Stimulated activated CD8-positive, alpha-beta memory T cell treated with anti-CD3 and anti-CD28 coated beads, Interleukin-4, amount 100 ng/mL, for 1 hour (primary cell): ENCODE measurements around the gene TACC2.

ENCODE experiments used
- DNase-seq, 2 donors: peaks; one replicate each; pipeline ENCODE4 v3.0.0-alpha.2; 2020; ENCODE audit warnings: low read depth in 2 of 2, low spot score in 1 of 2

The TACC2 gene

GRCh38 chr10:122122493-122122892 lies 133.5 kb downstream of the TACC2 start:
- no peak for DNase-seq

DNA sequence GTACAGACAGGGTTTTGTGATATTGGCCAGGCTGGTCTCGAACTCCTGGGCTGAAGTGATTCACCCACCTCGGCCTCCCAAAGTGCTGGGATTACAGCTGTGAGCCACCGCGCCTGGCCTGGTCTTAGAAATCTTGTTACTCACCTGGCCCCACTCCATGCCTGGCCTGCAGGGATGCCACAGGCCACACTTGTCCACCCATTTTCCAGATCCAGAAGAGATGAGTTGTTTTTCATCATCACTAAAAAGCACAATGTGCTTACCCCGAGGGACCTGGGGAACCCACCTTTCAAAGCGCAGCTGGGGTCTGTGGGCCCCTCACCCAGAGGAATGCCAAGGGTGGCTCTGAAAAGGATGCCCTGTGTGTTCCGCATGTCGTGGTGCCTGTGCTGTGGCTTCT lies 134.2 kb downstream of the TACC2 start:
- DNase-seq, result no peak

DNA sequence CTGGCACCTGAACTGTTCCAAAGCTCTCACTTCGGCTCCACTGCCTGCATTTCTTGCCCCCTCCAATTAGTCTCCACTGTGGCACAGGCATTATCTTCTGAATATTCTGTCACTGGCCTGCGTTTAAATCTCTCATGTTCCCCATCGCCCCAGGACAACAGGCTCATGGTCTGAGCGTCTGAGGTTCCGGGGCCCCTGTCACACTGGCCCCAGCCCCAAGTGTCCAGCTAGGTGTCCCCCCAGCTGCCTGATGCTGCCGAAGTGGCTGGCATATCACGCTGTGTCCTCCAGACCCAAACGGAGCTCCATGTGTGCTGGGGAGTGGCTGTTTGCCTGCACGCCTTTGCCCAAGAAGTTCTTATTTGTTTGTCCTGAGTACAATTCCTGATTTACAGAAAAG lies 135.4 kb downstream of the TACC2 start:
- DNase-seq, result no peak

DNA sequence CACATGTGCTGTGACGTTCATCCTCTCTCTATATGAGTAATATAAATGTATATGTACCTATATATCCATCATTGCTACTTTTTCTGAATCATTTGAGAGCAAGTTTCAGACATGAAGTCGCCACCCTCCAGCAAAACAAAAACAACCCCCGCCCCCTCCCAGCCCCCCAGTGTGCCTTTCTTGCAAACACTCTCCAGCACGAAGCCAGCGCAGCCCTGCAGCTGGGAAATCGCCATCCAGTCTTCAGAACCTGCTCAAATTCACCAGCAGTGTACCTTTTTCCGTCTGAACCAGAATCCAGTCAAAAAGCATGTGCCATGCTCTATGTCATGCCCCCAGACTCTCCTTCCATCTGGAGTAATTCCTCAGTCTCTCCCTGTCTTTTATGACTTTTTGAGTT lies 135.8 kb downstream of the TACC2 start:
- DNase-seq, result no peak

DNA sequence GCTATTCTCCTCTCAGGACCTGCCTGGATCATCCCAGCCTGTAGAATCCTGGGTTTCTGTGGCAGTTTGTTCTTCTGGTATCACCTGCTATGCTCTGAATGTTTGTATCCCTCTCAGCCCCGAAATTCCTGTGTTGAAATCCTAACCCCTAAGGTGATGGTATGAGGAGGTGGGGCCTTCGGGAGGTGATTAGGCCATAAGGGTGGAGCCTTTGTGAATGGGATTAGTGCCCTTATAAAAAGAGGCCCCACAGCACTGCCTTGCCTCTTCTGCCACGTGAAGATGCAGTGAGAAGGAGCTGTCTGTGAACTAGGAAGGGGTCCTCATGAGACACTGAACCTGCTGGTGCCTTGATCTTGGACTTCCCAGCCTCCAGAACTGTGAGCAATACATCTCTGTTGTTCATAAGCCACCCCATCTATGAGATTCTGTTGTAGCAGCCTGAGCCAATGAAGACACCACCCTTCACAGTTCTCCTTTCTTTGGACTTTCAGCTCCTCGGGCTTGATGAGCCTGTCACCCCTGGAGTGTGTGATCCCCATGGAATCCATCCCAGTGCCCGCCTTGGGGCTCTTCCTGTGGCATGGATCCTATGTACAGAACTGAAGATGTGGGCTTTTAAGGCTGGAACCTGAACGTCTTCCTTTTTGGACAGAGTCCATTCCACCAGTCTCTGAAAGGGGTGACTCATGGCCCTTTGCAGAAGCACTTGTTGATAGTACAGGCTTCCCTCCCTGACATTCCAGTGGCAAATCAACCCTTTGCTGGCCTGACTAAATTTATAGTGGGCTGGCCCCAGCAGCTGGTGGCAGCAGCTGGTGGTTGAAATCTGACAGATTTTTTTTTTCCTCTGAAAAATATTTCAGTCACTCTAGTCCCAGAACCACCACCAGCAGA lies 138.0 kb downstream of the TACC2 start:
- DNase-seq, result no peak

DNA sequence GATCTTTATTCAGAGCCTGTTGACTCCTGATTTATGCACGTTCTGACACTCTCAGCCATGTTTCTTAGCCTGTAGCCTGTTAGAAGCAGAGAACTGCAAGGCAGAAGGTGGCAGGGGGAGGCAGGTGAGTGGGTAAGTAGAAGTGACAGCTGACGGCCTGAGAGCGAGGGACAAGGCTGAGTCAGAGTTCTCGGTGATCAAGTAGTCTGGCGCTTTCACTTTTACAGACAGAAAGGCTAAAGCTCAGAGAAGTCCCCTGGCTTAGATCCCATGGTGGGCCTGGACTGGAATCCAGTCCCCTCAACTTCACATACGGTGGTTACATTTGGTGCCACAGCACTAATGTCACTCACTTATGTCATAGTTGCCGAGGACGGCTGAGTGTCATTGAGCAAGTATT lies 139.0 kb downstream of the TACC2 start:
- no peak for DNase-seq

DNA sequence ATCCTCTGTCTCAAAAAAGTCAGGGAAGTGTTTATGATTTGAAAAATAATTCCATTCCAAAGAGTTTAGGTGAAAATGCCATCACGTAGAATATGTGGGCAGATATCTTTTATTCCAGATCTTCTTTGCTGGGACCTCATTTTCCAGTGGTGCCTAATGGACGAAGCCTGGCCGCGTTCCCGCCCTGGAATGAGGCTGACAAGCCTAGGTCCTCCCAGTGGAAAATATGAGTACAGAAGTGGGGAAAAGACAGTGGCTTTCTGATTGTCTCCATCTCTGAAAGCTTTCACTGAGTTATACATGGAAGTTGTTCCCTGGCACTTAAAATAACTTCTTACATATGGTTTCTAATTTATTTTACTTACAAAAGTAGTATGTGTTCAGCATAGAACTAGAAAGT lies 139.4 kb downstream of the TACC2 start:
- no peak for DNase-seq

DNA sequence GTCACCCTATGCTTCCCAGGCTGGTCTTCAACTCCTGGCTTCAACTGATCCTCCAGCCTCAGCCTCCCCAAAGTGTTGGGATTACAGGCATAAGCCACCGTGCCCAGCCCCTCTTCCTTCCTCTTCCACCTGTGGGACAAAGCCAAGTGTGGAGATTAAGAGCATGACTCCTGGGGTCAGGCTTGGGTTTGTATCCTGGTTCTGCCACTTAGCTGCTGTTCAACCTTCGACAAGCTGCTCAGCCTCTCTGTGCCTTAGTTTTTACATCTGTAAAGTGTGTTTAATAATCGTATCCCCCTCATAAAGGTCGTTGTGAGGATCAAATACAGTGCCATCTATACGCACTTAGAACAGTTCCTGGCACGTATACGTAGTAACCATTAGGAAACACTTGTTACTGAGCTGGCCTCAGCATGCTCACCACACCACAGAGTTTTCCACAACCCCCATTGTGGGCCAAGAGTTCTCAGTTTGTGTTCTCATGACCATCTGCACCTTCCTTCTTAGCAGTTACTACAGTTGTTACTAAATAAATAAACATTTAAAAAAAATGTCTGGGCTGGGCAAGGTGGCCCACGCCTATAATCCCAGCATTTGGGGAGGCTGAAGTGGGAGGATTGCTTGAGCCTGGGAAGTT lies 141.6 kb downstream of the TACC2 start:
- DNase-seq, result no peak

GRCh38 chr10:122132331-122132755 lies 143.4 kb downstream of the TACC2 start:
- DNase-seq, result no peak

DNA sequence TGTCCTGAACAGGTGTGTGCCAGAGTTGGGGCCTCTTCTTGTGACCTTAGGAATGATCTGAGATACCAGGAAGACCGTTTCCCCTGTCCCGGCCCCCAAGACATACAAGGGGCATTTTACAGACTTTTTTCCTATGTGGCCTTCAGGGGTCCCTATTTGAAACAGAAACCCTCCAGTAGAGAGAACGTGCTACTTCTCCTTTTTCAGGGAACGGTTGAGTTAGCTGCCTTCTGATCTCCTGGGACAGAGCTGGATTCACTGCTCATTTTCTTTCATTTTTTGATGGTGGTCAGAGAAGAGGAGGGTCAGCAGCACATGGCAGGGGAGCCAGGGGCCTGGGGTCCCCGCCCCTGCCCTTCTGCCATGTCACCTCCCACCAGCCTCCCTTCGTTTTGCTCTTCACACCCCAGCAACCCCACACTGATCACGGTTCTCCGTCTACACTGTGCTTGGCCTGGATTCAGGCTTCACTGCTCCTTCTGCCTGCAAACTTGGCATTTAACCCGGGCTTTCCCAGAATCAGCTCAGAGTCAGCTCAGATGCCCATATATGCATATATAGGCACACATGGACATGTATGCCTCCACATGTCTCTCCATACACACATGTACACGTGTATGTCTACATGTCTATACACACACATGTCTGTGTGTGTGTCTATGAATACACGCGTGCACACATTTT lies 144.1 kb downstream of the TACC2 start:
- DNase-seq, result no peak

DNA sequence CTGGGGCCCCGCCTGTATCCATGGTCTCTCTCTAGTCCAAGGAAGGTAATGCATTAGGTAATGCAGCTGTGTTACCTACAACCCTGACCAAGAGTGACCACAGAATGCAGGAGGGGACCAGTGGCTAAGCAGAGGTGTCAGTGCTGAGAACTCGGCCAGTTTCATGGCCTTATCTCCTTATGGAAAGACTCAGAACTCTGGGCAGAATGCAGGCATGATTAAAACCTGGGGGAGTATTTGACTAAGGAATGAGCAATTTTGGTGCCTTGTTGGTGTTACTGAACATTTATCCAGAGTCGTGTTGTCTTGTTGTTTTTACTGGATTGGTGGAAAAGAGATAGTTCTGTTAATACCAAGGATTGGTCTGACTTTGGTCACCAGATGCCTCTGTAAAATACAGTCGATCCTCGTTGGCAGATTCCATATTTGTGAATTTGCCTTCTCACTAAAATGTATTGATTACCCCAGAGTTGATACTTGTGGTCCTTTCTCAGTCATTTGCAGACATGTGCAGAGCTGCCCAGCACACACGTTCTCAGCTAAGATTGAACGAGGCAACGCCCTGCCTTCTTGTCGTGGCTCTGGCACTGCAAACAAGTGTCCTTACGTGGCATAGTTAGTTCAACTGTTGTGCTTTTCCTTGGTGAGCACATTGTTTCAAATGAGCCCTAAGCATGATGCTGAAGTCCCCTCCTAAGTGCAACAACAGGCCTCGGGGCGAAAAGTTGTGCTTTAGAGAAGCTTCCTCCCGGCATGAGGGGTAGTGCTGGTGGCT lies 146.5 kb downstream of the TACC2 start:
- DNase-seq, result no peak

- no peak for DNase-seq
These were observed 150.1 kb downstream of the TACC2 start for GRCh38 chr10:122138831-122139625.

- no peak for DNase-seq
These were observed 150.7 kb downstream of the TACC2 start for GRCh38 chr10:122139627-122140170.

GRCh38 chr10:122140461-122140902 lies 151.5 kb downstream of the TACC2 start:
- no peak for DNase-seq

- no peak for DNase-seq
These were observed 152.1 kb downstream of the TACC2 start for GRCh38 chr10:122140941-122141623.

GRCh38 chr10:122141821-122142640 lies 153.1 kb downstream of the TACC2 start:
- no peak for DNase-seq

GRCh38 chr10:122142641-122143237 lies 153.8 kb downstream of the TACC2 start:
- no peak for DNase-seq

- DNase-seq, result no peak
These were observed 154.4 kb downstream of the TACC2 start for GRCh38 chr10:122143238-122143841.
